Cortex of kidney (tissue), 1 donor: ENCODE results near the gene RHNO1.

Experiments
- DNase-seq: peaks from one replicate; lab custom pipeline; 2025; lab: John Stamatoyannopoulos, UW

The RHNO1 gene

GRCh38 chr12:2877047-2877952 lies at the start of gene RHNO1, which contains the start of gene FOXM1:
RHNO1 (plus strand) TSS chr12:2877223; CDS start chr12:2885367, 8,144 bp downstream.
FOXM1 (minus strand) TSS chr12:2877174; CDS start chr12:2874478, 2,696 bp downstream.
- no peak for DNase-seq

GRCh38 chr12:2829275-2829674 lies 47.7 kb upstream of the RHNO1 start:
- no peak for DNase-seq

- no peak for DNase-seq
Observed at GRCh38 chr12:2832550-2833127, 44.4 kb upstream of the RHNO1 start.

GRCh38 chr12:2833327-2833726 lies 43.7 kb upstream of the RHNO1 start:
- DNase-seq: no peak

- no peak for DNase-seq
Observed at GRCh38 chr12:2833810-2834209, 43.2 kb upstream of the RHNO1 start.

GRCh38 chr12:2834581-2835491 lies 42.2 kb upstream of the RHNO1 start, which contains the start of gene NRIP2:
NRIP2 (minus strand) TSS chr12:2835035; CDS start chr12:2834983, 52 bp downstream.
- no peak for DNase-seq

- no peak for DNase-seq
Observed at GRCh38 chr12:2835691-2836403, 41.2 kb upstream of the RHNO1 start.

- no peak for DNase-seq
Observed at GRCh38 chr12:2836574-2836973, 40.4 kb upstream of the RHNO1 start.

- no peak for DNase-seq
Observed at GRCh38 chr12:2841056-2841650, 35.9 kb upstream of the RHNO1 start.

GRCh38 chr12:2842948-2843347 lies 34.1 kb upstream of the RHNO1 start:
- no peak for DNase-seq

GRCh38 chr12:2844786-2845185 lies 32.2 kb upstream of the RHNO1 start:
- DNase-seq: no peak

- DNase-seq: no peak
Observed at GRCh38 chr12:2845280-2845679, 31.7 kb upstream of the RHNO1 start.

- DNase-seq: no peak
Observed at GRCh38 chr12:2851931-2852330, 25.1 kb upstream of the RHNO1 start.

GRCh38 chr12:2853626-2854025 lies 23.4 kb upstream of the RHNO1 start:
- DNase-seq: no peak

GRCh38 chr12:2854669-2855453 lies 22.2 kb upstream of the RHNO1 start:
- DNase-seq: no peak

- DNase-seq: no peak
Observed at GRCh38 chr12:2855546-2855945, 21.5 kb upstream of the RHNO1 start.

GRCh38 chr12:2856051-2856450 lies 21.0 kb upstream of the RHNO1 start:
- no peak for DNase-seq

- DNase-seq: no peak
Observed at GRCh38 chr12:2857021-2857431, 20.0 kb upstream of the RHNO1 start, which contains the start of gene TEX52. TEX52 (minus strand) TSS chr12:2857039; CDS start chr12:2857026, 13 bp downstream.

GRCh38 chr12:2857576-2857975 lies 19.4 kb upstream of the RHNO1 start:
- DNase-seq: no peak

- no peak for DNase-seq
Observed at GRCh38 chr12:2858334-2858733, 18.7 kb upstream of the RHNO1 start.
